H1 (cell line): ENCODE data around the gene XPO1. TPM values are rescaled to one million over a fixed set of nuclear protein-coding genes. Genes with fewer than 3 reads are reported as not detected.

Source experiments
- CTCF ChIA-PET: fragments of 300-600 bp; sonication (Branson Sonifier 250); formaldehyde crosslinking; loops from one replicate; lab custom pipeline; 2021; ENCODE audit not compliant: partially characterized antibody; lab: Charles Lee
- POLR2A ChIA-PET: fragments of 300-600 bp; sonication (Branson Sonifier 250); formaldehyde crosslinking; loops from one replicate; lab custom pipeline; 2021; ENCODE audit warnings: inconsistent platforms; ENCODE audit not compliant: partially characterized antibody; lab: Charles Lee
- DNase-seq, 2 experiments: peaks; one replicate each; pipeline versions ENCODE4 v3.0.0 to v3.0.0-alpha.2; 2010 to 2022; ENCODE audit warnings: low spot score in 2 of 2, low read depth in 1 of 2, mixed read lengths in 1 of 2
- FAIRE-seq: peaks from 2 replicates; lab custom pipeline; 2011; peaks lifted over from hg19 to GRCh38; lab: Jason Lieb, UNC
- H2AFZ ChIP-seq: 2 replicates; pipeline ENCODE4 v1.8.1; 2012; ENCODE audit warnings: low read length, inconsistent platforms
- H2AK5ac ChIP-seq: 2 replicates; pipeline ENCODE4 v1.6.1; 2013; ENCODE audit warnings: low read depth, low read length
- H2BK120ac ChIP-seq: replicated peaks from 2 replicates; pipeline ENCODE3; 2013; ENCODE audit warnings: low read depth, low read length, inconsistent platforms
- H2BK12ac ChIP-seq: 2 replicates; pipeline ENCODE4 v1.6.1; 2013; ENCODE audit warnings: low read depth, low read length
- H2BK15ac ChIP-seq: 2 replicates; pipeline ENCODE4 v1.6.1; 2013; ENCODE audit warnings: low read length
- H2BK20ac ChIP-seq: 2 replicates; pipeline ENCODE4 v1.6.1; 2013; ENCODE audit warnings: low read length
- H2BK5ac ChIP-seq: 2 replicates; pipeline ENCODE4 v1.6.1; 2013; ENCODE audit warnings: low read depth, low read length
- H3K14ac ChIP-seq: 2 replicates; pipeline ENCODE4 v1.6.1; 2013; ENCODE audit warnings: inconsistent platforms; ENCODE audit not compliant: insufficient read length
- H3K18ac ChIP-seq: 2 replicates; pipeline ENCODE4 v1.6.1; 2013; ENCODE audit warnings: low read length; ENCODE audit errors: extremely low read depth
- H3K23ac ChIP-seq: 2 replicates; pipeline ENCODE4 v1.6.1; 2013; ENCODE audit warnings: inconsistent platforms; ENCODE audit not compliant: insufficient read length
- H3K23me2 ChIP-seq: 2 replicates; pipeline ENCODE4 v1.6.1; 2013; ENCODE audit warnings: low read depth, low read length
- H3K27ac ChIP-seq: 2 replicates; pipeline ENCODE4 v1.6.1; 2011; ENCODE audit warnings: low read depth, low read length, inconsistent platforms
- H3K27me3 ChIP-seq, 4 experiments: replicated peaks in 1 of 4; 1 replicate in 1 of 4; 2 replicates in 3 of 4; pipeline versions ENCODE4 v1.6.1 to v1.8.1; 2011 to 2013; ENCODE audit warnings: low read length in 3 of 4, mild to moderate bottlenecking in 3 of 4, inconsistent platforms in 2 of 4, mixed read lengths in 2 of 4, moderate library complexity in 1 of 4; ENCODE audit not compliant: control insufficient read depth in 3 of 4, insufficient read depth in 3 of 4; ENCODE audit errors: extremely low read depth in 1 of 4
- H3K36me3 ChIP-seq, 4 experiments: 2 replicates each; pipeline versions ENCODE4 v1.6.1 to v1.8.1; 2011 to 2013; ENCODE audit warnings: mild to moderate bottlenecking in 4 of 4, low read length in 3 of 4, moderate library complexity in 2 of 4, control low read depth in 1 of 4, inconsistent platforms in 1 of 4; ENCODE audit not compliant: insufficient read depth in 4 of 4, control insufficient read depth in 2 of 4
- H3K4ac ChIP-seq: replicated peaks from 2 replicates; pipeline ENCODE3; 2013; ENCODE audit warnings: low read length, low read depth, mixed read lengths, inconsistent platforms; ENCODE audit not compliant: insufficient read length
- H3K4me1 ChIP-seq, 4 experiments: replicated peaks in 1 of 4; 1 replicate in 1 of 4; 2 replicates in 3 of 4; pipeline versions ENCODE4 v1.6.1 to v1.8.1; 2011 to 2013; ENCODE audit warnings: low read length in 3 of 4, inconsistent platforms in 2 of 4, mixed read lengths in 1 of 4; ENCODE audit not compliant: insufficient read depth in 4 of 4, control insufficient read depth in 3 of 4
- H3K4me2 ChIP-seq, 2 experiments: 2 replicates each; pipeline versions ENCODE4 v1.6.1 to v1.8.1; 2011 to 2013; ENCODE audit warnings: low read depth in 2 of 2, low read length in 2 of 2, control low read depth in 1 of 2, inconsistent platforms in 1 of 2, mild to moderate bottlenecking in 1 of 2; ENCODE audit not compliant: insufficient read depth in 1 of 2
- H3K4me3 ChIP-seq, 4 experiments: fragments of 200-600, 300-600 bp in 1 of 4; sonication (generic), shearing (Covaris generic), sonication (Bioruptor Twin) in 1 of 4; 2 replicates each; pipeline versions ENCODE4 v1.5.1 to v1.8.1; 2011 to 2016; ENCODE audit warnings: low read length in 4 of 4, low read depth in 3 of 4, control low read depth in 2 of 4, inconsistent platforms in 2 of 4, mild to moderate bottlenecking in 2 of 4, mixed read lengths in 1 of 4, moderate library complexity in 1 of 4; ENCODE audit not compliant: insufficient read depth in 2 of 4; ENCODE audit errors: extremely low read depth in 1 of 4
- H3K56ac ChIP-seq: replicated peaks from 2 replicates; pipeline ENCODE3; 2013; ENCODE audit warnings: low read depth, mild to moderate bottlenecking, mixed read lengths, low read length, inconsistent platforms; ENCODE audit not compliant: insufficient read length
- H3K79me1 ChIP-seq: 2 replicates; pipeline ENCODE4 v1.6.1; 2013; ENCODE audit warnings: low read depth, low read length, control low read depth
- H3K79me2 ChIP-seq, 2 experiments: 2 replicates each; pipeline versions ENCODE4 v1.6.1 to v1.8.1; 2012 to 2013; ENCODE audit warnings: low read length in 2 of 2, mild to moderate bottlenecking in 2 of 2, inconsistent platforms in 1 of 2; ENCODE audit not compliant: insufficient read depth in 2 of 2, control insufficient read depth in 1 of 2
- H3K9ac ChIP-seq, 4 experiments: replicated peaks in 1 of 4; 1 replicate in 1 of 4; 2 replicates in 3 of 4; pipeline versions ENCODE4 v1.6.1 to v1.8.1; 2011 to 2013; ENCODE audit warnings: low read depth in 3 of 4, low read length in 3 of 4, control low read depth in 2 of 4, mild to moderate bottlenecking in 2 of 4, moderate library complexity in 2 of 4, inconsistent platforms in 1 of 4; ENCODE audit errors: extremely low read depth in 1 of 4
- H3K9me3 ChIP-seq, 2 experiments: 2 replicates each; pipeline versions ENCODE4 v1.6.1 to v1.8.1; 2012 to 2013; ENCODE audit warnings: mild to moderate bottlenecking in 2 of 2, moderate library complexity in 2 of 2, control low read depth in 1 of 2, inconsistent platforms in 1 of 2, low read depth in 1 of 2, low read length in 1 of 2, mixed read lengths in 1 of 2; ENCODE audit not compliant: insufficient read depth in 2 of 2
- H4K20me1 ChIP-seq, 2 experiments: replicated peaks in 1 of 2; 2 replicates each; pipeline versions ENCODE3 to v1.8.1; 2011 to 2013; ENCODE audit warnings: inconsistent platforms in 2 of 2, low read length in 2 of 2, mild to moderate bottlenecking in 1 of 2; ENCODE audit not compliant: insufficient read depth in 2 of 2, control insufficient read depth in 1 of 2
- H4K5ac ChIP-seq: 2 replicates; pipeline ENCODE4 v1.6.1; 2013; ENCODE audit warnings: low read length, low read depth, mixed read lengths, inconsistent platforms; ENCODE audit not compliant: insufficient read length
- H4K8ac ChIP-seq: 2 replicates; pipeline ENCODE4 v1.8.0; 2013; ENCODE audit warnings: mild to moderate bottlenecking, moderate library complexity, low read length, inconsistent platforms; ENCODE audit not compliant: insufficient read depth; ENCODE audit errors: extremely low read depth
- H4K91ac ChIP-seq: replicated peaks from 2 replicates; pipeline ENCODE3; 2013; ENCODE audit warnings: low read length, mixed read lengths, inconsistent platforms; ENCODE audit not compliant: insufficient read length
- BRCA1 ChIP-seq: IDR thresholded peaks from 2 replicates; pipeline ENCODE4 v1.6.1; 2012; ENCODE audit warnings: low read depth, low read length, improper control_type of control experiment
- CREB1 ChIP-seq: IDR thresholded peaks from 2 replicates; pipeline ENCODE4 v1.6.1; 2012; ENCODE audit warnings: inconsistent platforms
- EZH2 ChIP-seq: fragments of 200-600 bp; sonication (generic); IDR thresholded peaks from 2 replicates; pipeline ENCODE4 v1.7.1; 2012; ENCODE audit warnings: low read depth, mild to moderate bottlenecking, moderate library complexity, low read length, inconsistent platforms; ENCODE audit not compliant: severe bottlenecking
- FOSL1 ChIP-seq: IDR thresholded peaks from 2 replicates; pipeline ENCODE4 v1.6.1; 2011; ENCODE audit warnings: mild to moderate bottlenecking, low read depth, low read length, moderate library complexity; ENCODE audit not compliant: insufficient read depth
- WGBS, 2 experiments: shearing (Covaris generic) in 1 of 2; methylation state at CpG; one replicate each; pipeline versions ENCODE4 v1.1.6 to v1.1.7; 2013 to 2015; ENCODE audit warnings: low lambda C conversion rate in 2 of 2, mixed read lengths in 2 of 2, inconsistent platforms in 1 of 2, low coverage in 1 of 2, missing lambda C conversion rate in 1 of 2; ENCODE audit not compliant: insufficient replicate concordance in 2 of 2, insufficient coverage in 1 of 2, insufficient read length in 1 of 2; ENCODE audit errors: extremely low coverage in 1 of 2, missing lambda C conversion rate in 1 of 2; 5-methylcytosine and 5-hydroxymethylcytosine counted together
- polyA plus RNA-seq, 7 experiments: library from polyadenylated mRNA; depleted of rRNA in 3 of 7; stranded (reverse) in 5 of 7; unstranded in 2 of 7; fragments of >200 nt in 5 of 7; fragments of 200-250 nt in 2 of 7; gene quantifications; 1 replicate in 5 of 7; 2 replicates in 1 of 7; 4 replicates in 1 of 7; pipeline versions ENCODE4 v1.2.1 to v1.2.3, GENCODE V29; 2011 to 2013; ENCODE audit warnings: missing spikeins in 2 of 7, mixed read lengths in 2 of 7
- total RNA-seq: library from RNA; stranded (reverse); fragmentation: NEBNext Ultra II Directional; extraction: Animal tissue kit (Norgen Biotek cat#: 25700); gene quantifications from 2 replicates; pipeline ENCODE4 v1.2.1, GENCODE V29; 2021

XPO1 gene
- total and polyA plus RNA-seq, 2 of the 8 experiments (the other 6 are each of a cell fraction or from before 2014, with no cell fraction given), result 110 to 296 TPM

GRCh38 chr2:61456070-61456745 lies 81.9 kb downstream of the XPO1 start:
- 92% methylated on average over 5 of the region's 5 CpGs; no CpG with 5 or more reads in 1 of the 2 experiments for WGBS, 2 experiments
- FAIRE-seq, result no peak
- POLR2A ChIA-PET, result interaction anchor here (0.7 to 1.5 kb wide), 3 partner anchors 20 to 54 kb away, joined by 3 to 4 read pairs (median 4); no protein-coding TSS in a partner anchor
- TF ChIP-seq BRCA1, result no peak
- no peak for TF ChIP-seq EZH2
- TF ChIP-seq CREB1, result no peak
- no peak for TF ChIP-seq FOSL1

More at GRCh38 chr2:61456070-61456745, 81.9 kb downstream of the XPO1 start:
- Histone ChIP-seq H3K23me2 (no peaks in the 10 kb centered on the region), H4K91ac (no peak overlapping the region), H2BK12ac (no peak overlapping the region), H3K4me2 (no peak overlapping the region), H3K4ac (no peak overlapping the region), H3K9ac (no peak overlapping the region), H3K14ac (no peak overlapping the region), H3K27ac (no peak overlapping the region), H3K27me3 (no peaks in the 10 kb centered on the region), H2BK15ac (no peak overlapping the region), H4K20me1 (peaks cover 6 to 13% of the 10 kb centered on the region in 2 experiments), H3K9me3 (no peaks in the 10 kb centered on the region), H2AK5ac (no peak overlapping the region), H2AFZ (no peak overlapping the region), H2BK120ac (no peak overlapping the region), H3K4me3 (no peak overlapping the region), H3K4me1 (no peaks in the 10 kb centered on the region), H3K36me3 (no peaks in the 10 kb centered on the region), H3K79me2 (peaks cover 39 to 97% of the 10 kb centered on the region in 2 experiments), H3K56ac (no peak overlapping the region), H2BK5ac (no peak overlapping the region), H4K5ac (no peak overlapping the region), H2BK20ac (no peak overlapping the region), H4K8ac (no peak overlapping the region), H3K23ac (no peak overlapping the region), H3K79me1 (peaks cover 12% of the 10 kb centered on the region), H3K18ac (no peak overlapping the region)
- CTCF ChIA-PET, result interaction anchor here (1.0 kb wide), 1 partner anchor 30 kb away, joined by 3 read pairs; no protein-coding TSS in a partner anchor
- no peak for DNase-seq
